Measurements from ENCODE around the gene CPEB3.
"Not testable (repeated sequence)": the region's sequence is repeated elsewhere in the genome, so short reads cannot be mapped to it uniquely, and the experiment has no call there.

Gene CPEB3

GRCh38 chr10:92131275-92131820 is 159.5 kb downstream of the CPEB3 start:
- DNase-seq: no peak

- DNase-seq: no peak
Measured at GRCh38 chr10:92130622-92131274, 160.1 kb downstream of the CPEB3 start.

- no peak for DNase-seq
Measured at GRCh38 chr10:92126100-92126650, 164.7 kb downstream of the CPEB3 start.

- DNase-seq: no peak
Measured at GRCh38 chr10:92125144-92125543, 165.7 kb downstream of the CPEB3 start.

- DNase-seq: no peak
Measured at GRCh38 chr10:92124616-92125143, 166.2 kb downstream of the CPEB3 start.

- no peak for DNase-seq
Measured at GRCh38 chr10:92124020-92124419, 166.9 kb downstream of the CPEB3 start.

GRCh38 chr10:92122941-92123450 is 167.9 kb downstream of the CPEB3 start:
- no peak for DNase-seq

GRCh38 chr10:92121686-92122492 is 169.0 kb downstream of the CPEB3 start:
- no peak for DNase-seq

GRCh38 chr10:92119340-92119739 is 171.5 kb downstream of the CPEB3 start:
- no peak for DNase-seq

GRCh38 chr10:92114917-92115316 is 176.0 kb downstream of the CPEB3 start:
- DNase-seq: not testable (repeated sequence)

GRCh38 chr10:92113911-92114600 is 176.8 kb downstream of the CPEB3 start:
- DNase-seq: no peak

- no peak for DNase-seq
Measured at GRCh38 chr10:92112462-92112861, 178.4 kb downstream of the CPEB3 start.

- no peak for DNase-seq
Measured at GRCh38 chr10:92111336-92111939, 179.4 kb downstream of the CPEB3 start.

GRCh38 chr10:92110039-92110794 is 180.7 kb downstream of the CPEB3 start:
- DNase-seq: no peak

- no peak for DNase-seq
Measured at GRCh38 chr10:92108747-92109146, 182.1 kb downstream of the CPEB3 start.

- no peak for DNase-seq
Measured at GRCh38 chr10:92108120-92108519, 182.8 kb downstream of the CPEB3 start.

GRCh38 chr10:92103376-92104090 is 187.3 kb downstream of the CPEB3 start:
- no peak for DNase-seq

GRCh38 chr10:92102601-92103213 is 188.2 kb downstream of the CPEB3 start:
- no peak for DNase-seq

- no peak for DNase-seq
Measured at GRCh38 chr10:92094960-92095359, 195.9 kb downstream of the CPEB3 start.

GRCh38 chr10:92091965-92092364 is 198.9 kb downstream of the CPEB3 start:
- DNase-seq: no peak

Data from DMS79 treated with DMSO at 0.1 percent for 48 hours (cell line).